B cell (primary cell): Measurements from ENCODE around the gene ABR. TPM values are rescaled to one million over a fixed set of nuclear protein-coding genes. Genes with fewer than 3 reads are reported as not detected.

Source experiments
- ATAC-seq: fragments of 200-7000 bp; cut with Tn5 transposase; one replicate; pipeline ENCODE4 v1.10.0; 2021; ENCODE audit warnings: low read depth, mild to moderate bottlenecking, moderate number of reproducible peaks, moderate library complexity
- CTCF ChIA-PET: fragments of 350-600 bp; sonication (Branson Sonifier 250); formaldehyde crosslinking; loops from one replicate; lab custom pipeline; 2021; ENCODE audit warnings: antibody characterized with exemption, inconsistent platforms; lab: Charles Lee
- POLR2A ChIA-PET: fragments of 350-600 bp; sonication (Branson Sonifier 250); formaldehyde crosslinking; loops from one replicate; lab custom pipeline; 2021; ENCODE audit warnings: antibody characterized with exemption; lab: Charles Lee
- DNase-seq: peaks from one replicate; pipeline ENCODE4 v3.0.0; 2013
- H2AFZ ChIP-seq: 2 replicates; pipeline ENCODE4 v1.6.1; 2012; ENCODE audit warnings: mild to moderate bottlenecking, low read depth, low read length; ENCODE audit not compliant: insufficient read depth, poor library complexity, severe bottlenecking
- H3K27ac ChIP-seq, 2 donors: 1 replicate in 1 of 2; 2 replicates in 1 of 2; pipeline ENCODE4 v1.5.1; 2012 to 2013; ENCODE audit warnings: low read length in 2 of 2, mild to moderate bottlenecking in 2 of 2, moderate library complexity in 1 of 2
- H3K27me3 ChIP-seq, 4 experiments: fragments of 200-600 bp in 1 of 4; sonication (generic) in 1 of 4; replicated peaks in 1 of 4; 1 replicate in 2 of 4; 2 replicates in 2 of 4; pipeline versions ENCODE4 v1.6.1 to v1.7.0; 2013 to 2016; ENCODE audit warnings: low read length in 3 of 4, mild to moderate bottlenecking in 2 of 4, mixed read lengths in 1 of 4, moderate library complexity in 1 of 4; ENCODE audit not compliant: insufficient read depth in 4 of 4, control insufficient read depth in 3 of 4; ENCODE audit errors: control extremely low read depth in 1 of 4
- H3K36me3 ChIP-seq, 2 experiments: replicated peaks in 1 of 2; 1 replicate in 1 of 2; 2 replicates in 1 of 2; pipeline versions ENCODE4 v1.6.1 to v1.7.1; 2013; ENCODE audit warnings: low read length in 1 of 2; ENCODE audit not compliant: insufficient read depth in 2 of 2, control insufficient read depth in 1 of 2; ENCODE audit errors: control extremely low read depth in 1 of 2, extremely low read depth in 1 of 2
- H3K4me1 ChIP-seq, 2 donors: fragments of 200-600 bp in 1 of 2; sonication (generic) in 1 of 2; 1 replicate in 1 of 2; 2 replicates in 1 of 2; pipeline versions ENCODE4 v1.5.1 to v1.6.1; 2013 to 2017; ENCODE audit warnings: low read length in 2 of 2; ENCODE audit not compliant: control insufficient read depth in 2 of 2, insufficient read depth in 2 of 2
- H3K4me2 ChIP-seq: replicated peaks from 2 replicates; pipeline ENCODE3; 2012; ENCODE audit warnings: mild to moderate bottlenecking, low read depth, low read length; ENCODE audit not compliant: poor library complexity, severe bottlenecking
- H3K4me3 ChIP-seq, 5 experiments: fragments of 200-600 bp in 1 of 5; sonication (generic) in 1 of 5; 1 replicate in 3 of 5; 2 replicates in 2 of 5; pipeline versions ENCODE4 v1.5.1 to v1.7.0; 2011 to 2016; ENCODE audit warnings: low read length in 4 of 5, mild to moderate bottlenecking in 4 of 5, low read depth in 2 of 5, control low read depth in 1 of 5, moderate library complexity in 1 of 5; ENCODE audit not compliant: insufficient read depth in 1 of 5; ENCODE audit errors: control extremely low read depth in 1 of 5, extremely low read depth in 1 of 5
- H3K79me2 ChIP-seq: fragments of 200-600 bp; sonication (generic); one replicate; pipeline ENCODE4 v1.6.0; 2016; ENCODE audit warnings: low read length; ENCODE audit not compliant: control insufficient read depth, insufficient read depth
- H3K9ac ChIP-seq: fragments of 200-600 bp; sonication (generic); 2 replicates; pipeline ENCODE4 v1.6.1; 2017; ENCODE audit warnings: mild to moderate bottlenecking, low read length, moderate library complexity
- H3K9me3 ChIP-seq, 3 donors: one replicate each; pipeline versions ENCODE4 v1.6.1 to v1.7.1; 2013; ENCODE audit warnings: low read length in 2 of 3; ENCODE audit not compliant: control insufficient read depth in 2 of 3, insufficient read depth in 1 of 3; ENCODE audit errors: control extremely low read depth in 1 of 3
- H4K20me1 ChIP-seq: 2 replicates; pipeline ENCODE4 v1.6.0; 2012; ENCODE audit warnings: mild to moderate bottlenecking, low read length; ENCODE audit not compliant: insufficient read depth, control insufficient read depth, poor library complexity, severe bottlenecking
- H3K27ac Mint-ChIP-seq: one replicate; pipeline ENCODE4 v1.8.0; 2021; ENCODE audit warnings: mixed read lengths
- H3K27me3 Mint-ChIP-seq: one replicate; pipeline ENCODE4 v1.8.0; 2021; ENCODE audit warnings: mixed read lengths
- H3K4me1 Mint-ChIP-seq: one replicate; pipeline ENCODE4 v1.8.0; 2021; ENCODE audit warnings: mixed read lengths
- H3K4me3 Mint-ChIP-seq: one replicate; pipeline ENCODE4 v1.8.0; 2021; ENCODE audit warnings: mixed read lengths
- H3K9me3 Mint-ChIP-seq: one replicate; pipeline ENCODE4 v1.8.0; 2022; ENCODE audit warnings: mixed read lengths; ENCODE audit not compliant: insufficient read depth
- CTCF ChIP-seq: fragments of 200-600 bp; IDR thresholded peaks from one replicate; pipeline ENCODE4 v1.8.0; 2022; ENCODE audit warnings: antibody characterized with exemption, mild to moderate bottlenecking
- EZH2 ChIP-seq: IDR thresholded peaks from 2 replicates; pipeline ENCODE4 v1.6.1; 2012; ENCODE audit warnings: borderline replicate concordance, low read depth, mild to moderate bottlenecking, moderate library complexity, low read length; ENCODE audit not compliant: insufficient read depth, poor library complexity, severe bottlenecking
- WGBS: methylation state at CpG from one replicate; pipeline ENCODE4 v1.1.5; 2013; ENCODE audit warnings: missing lambda C conversion rate; ENCODE audit not compliant: insufficient coverage; 5-methylcytosine and 5-hydroxymethylcytosine counted together
- intact Hi-C: fragments of 100-400 bp; cut with micrococcal nuclease; formaldehyde crosslinking; loops from one replicate; pipeline ENCODE4 v1.10.0; 2022
- polyA plus RNA-seq: library from polyadenylated mRNA; depleted of rRNA; stranded (reverse); fragments of >200 nt; gene quantifications from 2 replicates; pipeline ENCODE4 v1.2.3, GENCODE V29; 2012
- total RNA-seq, 2 donors: library from RNA; stranded (reverse); fragments of 120-200 nt in 1 of 2; gene quantifications; 1 replicate in 1 of 2; 2 replicates in 1 of 2; pipeline versions ENCODE4 v1.2.3 to v1.2.4, GENCODE V29; 2013 to 2022

ABR gene
- total and polyA plus RNA-seq, 2 donors (not counting 1 experiment from before 2014, with no cell fraction given): 79.8 to 262 TPM

- Histone ChIP-seq H3K36me3 (peaks cover 2 to 34% of the 10 kb centered on the region in 2 experiments), H3K27me3 (no peaks in the 10 kb centered on the region), H3K79me2 (peaks cover 8% of the 10 kb centered on the region), H3K4me2 (no peak overlapping the region), H3K9me3 (peaks cover 0 to 8% (median 0%) of the 10 kb centered on the region in 3 donors), H3K4me1 (no peaks in the 10 kb centered on the region), H2AFZ (no peak overlapping the region), H3K27ac (no peak overlapping the region), H3K4me3 (no peak overlapping the region), H4K20me1 (no peaks in the 10 kb centered on the region), H3K9ac (no peak overlapping the region)
- WGBS: 93% methylated on average over 15 of the region's 16 CpGs
- ATAC-seq: no peak
- no peak overlapping the region for H3K27ac Mint-ChIP-seq
- no peak for DNase-seq
- H3K9me3 Mint-ChIP-seq: no peaks in the 10 kb centered on the region
- no peaks in the 10 kb centered on the region for H3K4me1 Mint-ChIP-seq
- CTCF ChIA-PET: interaction anchor here (0.5 to 2.0 kb wide), 5 partner anchors 11 to 298 kb away, joined by 3 to 6 read pairs (median 4); no protein-coding TSS in a partner anchor
- POLR2A ChIA-PET: no interaction called here
- no peaks in the 10 kb centered on the region for H3K27me3 Mint-ChIP-seq
- no peak overlapping the region for H3K4me3 Mint-ChIP-seq
- TF ChIP-seq CTCF: no peak
- no peak for TF ChIP-seq EZH2
- intact Hi-C loops: no loop called here
Measured at GRCh38 chr17:1055231-1055630, 124.5 kb downstream of the ABR start.

- H3K36me3 ChIP-seq: peaks cover 1 to 40% of the 10 kb centered on the region in 2 experiments
- POLR2A ChIA-PET: no interaction called here
- H2AFZ ChIP-seq: no peak overlapping the region
- H3K9me3 ChIP-seq: peaks cover 0 to 8% (median 0%) of the 10 kb centered on the region in 3 donors
- H3K27me3 ChIP-seq: no peaks in the 10 kb centered on the region
- H3K27ac Mint-ChIP-seq: no peak overlapping the region
- no peak overlapping the region for H3K9ac ChIP-seq
- H3K4me3 Mint-ChIP-seq: no peak overlapping the region
- WGBS: 82% methylated on average over 3 of the region's 4 CpGs
- H3K27ac ChIP-seq: no peak overlapping the region
- no peaks in the 10 kb centered on the region for H3K4me1 Mint-ChIP-seq
- DNase-seq (no peak), ATAC-seq (no peak)
- intact Hi-C loops: no loop called here
- H3K79me2 ChIP-seq: peaks cover 12% of the 10 kb centered on the region
- no peak overlapping the region for H3K4me3 ChIP-seq
- no peaks in the 10 kb centered on the region for H3K9me3 Mint-ChIP-seq
- CTCF ChIA-PET: interaction anchor here (2.0 kb wide), 1 partner anchor 175 kb away, joined by 6 read pairs; no protein-coding TSS in a partner anchor
- no peak overlapping the region for H3K4me2 ChIP-seq
- no peaks in the 10 kb centered on the region for H3K4me1 ChIP-seq
- no peaks in the 10 kb centered on the region for H4K20me1 ChIP-seq
- no peaks in the 10 kb centered on the region for H3K27me3 Mint-ChIP-seq
- TF ChIP-seq EZH2 (no peak), CTCF (no peak)
Measured at GRCh38 chr17:1054656-1055055, 125.1 kb downstream of the ABR start.
